GM21786 (cell line): ENCODE measurements around the gene CS.

Source experiments
- ATAC-seq: cut with Tn5 transposase; IDR thresholded peaks from one replicate; pipeline ENCODE4 v1.9.1; 2021; ENCODE audit not compliant: unreplicated experiment

Gene CS

GRCh38 chr12:56221757-56222530, 78.2 kb downstream of the CS start, which contains the start of gene RNF41:
Gene RNF41 (minus strand): TSS chr12:56221922. CDS start chr12:56214047, 7,875 bp downstream.
- peak; percentile 81 for ATAC-seq
